GM12878 (cell line): ENCODE results near the gene LSP1. TPM values are rescaled to one million over a fixed set of nuclear protein-coding genes. Genes with fewer than 3 reads are reported as not detected.

Experiments used
- BHLHE40 ChIP-seq, 2 experiments: fragments of 450-650 bp in 1 of 2; IDR thresholded peaks; 2 replicates each; pipeline ENCODE4 v1.6.1; 2011 to 2017; ENCODE audit warnings: low read depth in 2 of 2, borderline replicate concordance in 1 of 2, improper control_type of control experiment in 1 of 2, low read length in 1 of 2, mild to moderate bottlenecking in 1 of 2
- E2F8 ChIP-seq: fragments of 450-650 bp; IDR thresholded peaks from 2 replicates; pipeline ENCODE4 v1.6.1; 2018; ENCODE audit warnings: mild to moderate bottlenecking, low read depth, moderate library complexity; ENCODE audit not compliant: partially characterized antibody
- GATAD2B ChIP-seq: fragments of 450-650 bp; conservative IDR thresholded peaks from 2 replicates; pipeline ENCODE4 v1.6.1; 2017; ENCODE audit warnings: low read depth, mild to moderate bottlenecking, moderate library complexity
- HDAC6 ChIP-seq: fragments of 200-600 bp; sonication (generic); IDR thresholded peaks from one replicate; pipeline ENCODE4 v1.8.0; 2017; ENCODE audit warnings: antibody characterized with exemption; ENCODE audit not compliant: unreplicated experiment
- IRF4 ChIP-seq: IDR thresholded peaks from 2 replicates; pipeline ENCODE4 v1.6.1; 2011; ENCODE audit warnings: low read depth, low read length
- JUND ChIP-seq: IDR thresholded peaks from 2 replicates; pipeline ENCODE4 v1.6.1; 2012; ENCODE audit warnings: low read depth, mild to moderate bottlenecking, low read length, improper control_type of control experiment, moderate library complexity
- RELB ChIP-seq: fragments of 450-650 bp; IDR thresholded peaks from 2 replicates; pipeline ENCODE4 v1.6.1; 2017; ENCODE audit warnings: low read depth, mild to moderate bottlenecking, moderate library complexity
- STAT1 ChIP-seq: fragments of 450-650 bp; conservative IDR thresholded peaks from 2 replicates; pipeline ENCODE4 v1.6.1; 2014; ENCODE audit warnings: antibody characterized with exemption, mild to moderate bottlenecking
- TBL1XR1 ChIP-seq: IDR thresholded peaks from 2 replicates; pipeline ENCODE4 v1.6.1; 2012; ENCODE audit warnings: low read depth, low read length, improper control_type of control experiment
- YBX1 ChIP-seq: fragments of 450-650 bp; IDR thresholded peaks from 2 replicates; pipeline ENCODE4 v1.6.1; 2016; ENCODE audit warnings: antibody characterized with exemption
- ZNF622 ChIP-seq: fragments of 450-650 bp; IDR thresholded peaks from 2 replicates; pipeline ENCODE4 v1.6.1; 2017; ENCODE audit warnings: mild to moderate bottlenecking, inconsistent platforms
- polyA plus RNA-seq, 11 experiments: library from polyadenylated mRNA; depleted of rRNA in 4 of 11; unstranded in 6 of 11; stranded (reverse) in 5 of 11; fragments of >200 nt; fragmentation: Nextera tagmentation in 4 of 11; fragmentation: Illumina TruSeq in 1 of 11; extraction: Ambion mirVana in 4 of 11; extraction: Trizol in 1 of 11; gene quantifications; 1 replicate in 1 of 11; 2 replicates in 10 of 11; pipeline versions ENCODE4 v1.2.1 to v1.2.3, GENCODE V29; 2011 to 2016; ENCODE audit warnings: inconsistent platforms in 2 of 11, missing spikeins in 2 of 11, low read depth in 1 of 11
- total RNA-seq, 4 experiments: library from RNA; depleted of rRNA in 3 of 4; stranded (reverse); fragments of >200 nt in 3 of 4; fragmentation: Illumina TruSeq in 1 of 4; extraction: Trizol in 1 of 4; gene quantifications; 2 replicates each; pipeline versions ENCODE4 v1.2.1 to v1.2.3, GENCODE V29; 2013 to 2021
- TF ChIP-seq, protein P1 (sequence below): fragments of 450-650 bp; IDR thresholded peaks from 2 replicates; pipeline ENCODE4 v1.6.1; 2017; ENCODE audit warnings: antibody characterized with exemption, mild to moderate bottlenecking, moderate library complexity

LSP1 gene
- total and polyA plus RNA-seq, 10 of the 15 experiments (the other 5 are each of a cell fraction or from before 2014, with no cell fraction given) = 19.2 to 488 (median 369) TPM

DNA sequence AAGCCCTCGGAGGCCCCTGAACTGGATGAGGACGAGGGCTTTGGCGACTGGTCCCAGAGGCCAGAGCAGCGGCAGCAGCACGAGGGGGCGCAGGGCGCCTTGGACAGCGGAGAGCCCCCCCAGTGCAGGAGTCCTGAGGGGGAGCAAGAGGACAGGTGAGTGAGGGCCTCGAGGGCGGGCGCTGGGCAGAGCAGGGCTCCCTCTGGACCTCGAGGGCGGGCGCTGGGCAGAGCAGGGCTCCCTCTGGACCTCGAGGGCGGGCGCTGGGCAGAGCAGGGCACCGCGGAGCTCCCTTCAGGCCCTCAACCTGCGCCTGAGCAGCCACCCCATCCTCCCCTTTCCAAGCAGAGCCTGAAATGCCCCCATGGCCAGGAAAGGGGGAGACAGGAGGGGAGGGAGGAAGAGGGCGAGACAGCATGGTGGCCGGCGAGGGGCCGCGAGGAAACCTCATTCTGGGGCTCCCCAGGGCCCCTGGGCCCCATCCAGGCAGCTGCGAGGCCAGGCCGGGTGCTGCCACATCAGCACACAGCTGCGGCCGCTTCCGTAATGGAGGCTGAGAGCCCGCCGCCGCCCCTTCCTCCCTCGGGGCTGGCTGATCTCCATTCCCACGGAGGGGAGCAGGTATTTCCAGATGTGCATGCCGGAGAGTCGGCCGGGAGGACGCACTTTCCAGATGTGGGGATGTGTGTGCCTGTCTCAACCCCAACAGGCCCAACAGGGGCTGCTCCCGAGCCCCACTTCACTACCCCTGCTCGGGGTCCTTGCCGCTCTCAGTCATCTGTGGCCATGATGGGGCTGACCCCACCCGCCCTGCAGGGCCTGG is 28.8 kb downstream of the LSP1 start (continued):
- TF ChIP-seq, protein P1, sequence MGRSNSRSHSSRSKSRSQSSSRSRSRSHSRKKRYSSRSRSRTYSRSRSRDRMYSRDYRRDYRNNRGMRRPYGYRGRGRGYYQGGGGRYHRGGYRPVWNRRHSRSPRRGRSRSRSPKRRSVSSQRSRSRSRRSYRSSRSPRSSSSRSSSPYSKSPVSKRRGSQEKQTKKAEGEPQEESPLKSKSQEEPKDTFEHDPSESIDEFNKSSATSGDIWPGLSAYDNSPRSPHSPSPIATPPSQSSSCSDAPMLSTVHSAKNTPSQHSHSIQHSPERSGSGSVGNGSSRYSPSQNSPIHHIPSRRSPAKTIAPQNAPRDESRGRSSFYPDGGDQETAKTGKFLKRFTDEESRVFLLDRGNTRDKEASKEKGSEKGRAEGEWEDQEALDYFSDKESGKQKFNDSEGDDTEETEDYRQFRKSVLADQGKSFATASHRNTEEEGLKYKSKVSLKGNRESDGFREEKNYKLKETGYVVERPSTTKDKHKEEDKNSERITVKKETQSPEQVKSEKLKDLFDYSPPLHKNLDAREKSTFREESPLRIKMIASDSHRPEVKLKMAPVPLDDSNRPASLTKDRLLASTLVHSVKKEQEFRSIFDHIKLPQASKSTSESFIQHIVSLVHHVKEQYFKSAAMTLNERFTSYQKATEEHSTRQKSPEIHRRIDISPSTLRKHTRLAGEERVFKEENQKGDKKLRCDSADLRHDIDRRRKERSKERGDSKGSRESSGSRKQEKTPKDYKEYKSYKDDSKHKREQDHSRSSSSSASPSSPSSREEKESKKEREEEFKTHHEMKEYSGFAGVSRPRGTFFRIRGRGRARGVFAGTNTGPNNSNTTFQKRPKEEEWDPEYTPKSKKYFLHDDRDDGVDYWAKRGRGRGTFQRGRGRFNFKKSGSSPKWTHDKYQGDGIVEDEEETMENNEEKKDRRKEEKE = no peak
- TF ChIP-seq STAT1 (no peak), GATAD2B (no peak), IRF4 (no peak), BHLHE40 (IDR thresholded peaks at IDR 0.05; ENCODE audit: borderline replicate concordance in 1 of 2, low read depth in 2 of 2, low read length in 1 of 2) (no peak), RELB (no peak), ZNF622 (no peak), HDAC6 (no peak), E2F8 (no peak), YBX1 (no peak), TBL1XR1 (no peak), JUND (no peak)
